Measurements from ENCODE around the gene SCNN1B. TPM values are rescaled to one million over a fixed set of nuclear protein-coding genes. Genes with fewer than 3 reads are reported as not detected.

The SCNN1B gene
- total and polyA plus RNA-seq, 10 donors: 0.80 to 6.3 (median 2.9) TPM

- Histone ChIP-seq H3K4me3 (no peak overlapping the region), H3K27ac (peak overlapping the region in 6 of 8 donors; percentile 41 to 77 (median 60)), H3K36me3 (peaks cover 0 to 81% (median 26%) of the 10 kb centered on the region in 6 donors), H3K4me1 (no peaks in the 10 kb centered on the region), H3K9me3 (no peaks in the 10 kb centered on the region), H3K27me3 (replicated peaks in 1 of 7) (no peaks in the 10 kb centered on the region)
- TF ChIP-seq POLR2AphosphoS5 (IDR thresholded peaks at IDR 0.05): peak in 1 of 3 donors; percentile 53
- no peak for TF ChIP-seq CTCF (IDR thresholded peaks at IDR 0.05 in 8 of 11, conservative IDR thresholded peaks at IDR 0.05 in 3 of 11)
- no peak for TF ChIP-seq POLR2A (IDR thresholded peaks at IDR 0.05)
- WGBS, 5 donors: 55 to 80% (median 68%) methylated on average over 11 of the region's 11 CpGs
- intact Hi-C loops (cut with DNase I; ENCODE audit: low total_unique reads): no loop called here
- no peak for DNase-seq
Observed at GRCh38 chr16:23423496-23424049, 121.5 kb downstream of the SCNN1B start.

GRCh38 chr16:23424292-23424958 is 122.3 kb downstream of the SCNN1B start:
- H3K4me1 ChIP-seq: no peaks in the 10 kb centered on the region
- H3K27ac ChIP-seq: peak overlapping the region in 3 of 8 donors; percentile 58 to 77 (median 66)
- no peak for DNase-seq
- no peak for TF ChIP-seq CTCF (IDR thresholded peaks at IDR 0.05 in 8 of 11, conservative IDR thresholded peaks at IDR 0.05 in 3 of 11)
- no peak for TF ChIP-seq POLR2A (IDR thresholded peaks at IDR 0.05)
- intact Hi-C loops (cut with DNase I; ENCODE audit: low total_unique reads): no loop called here
- 89 to 97% (median 94%) methylated on average over 14 of the region's 14 CpGs for WGBS, 5 donors
- no peaks in the 10 kb centered on the region for H3K27me3 ChIP-seq (replicated peaks in 1 of 7)
- H3K4me3 ChIP-seq: no peak overlapping the region
- H3K9me3 ChIP-seq: no peaks in the 10 kb centered on the region
- H3K36me3 ChIP-seq: peaks cover 0 to 81% (median 26%) of the 10 kb centered on the region in 6 donors

GRCh38 chr16:23428351-23428750 is 126.2 kb downstream of the SCNN1B start:
- no peak overlapping the region for H3K27ac ChIP-seq
- no peaks in the 10 kb centered on the region for H3K9me3 ChIP-seq
- no peaks in the 10 kb centered on the region for H3K27me3 ChIP-seq (replicated peaks in 1 of 7)
- peaks cover 0 to 97% (median 60%) of the 10 kb centered on the region in 6 donors for H3K36me3 ChIP-seq
- TF ChIP-seq POLR2AphosphoS5 (IDR thresholded peaks at IDR 0.05) (no peak), POLR2A (IDR thresholded peaks at IDR 0.05) (no peak), CTCF (IDR thresholded peaks at IDR 0.05 in 8 of 11, conservative IDR thresholded peaks at IDR 0.05 in 3 of 11) (no peak)
- intact Hi-C loops (cut with DNase I; ENCODE audit: low total_unique reads): no loop called here
- no peaks in the 10 kb centered on the region for H3K4me1 ChIP-seq
- no peak overlapping the region for H3K4me3 ChIP-seq
- 75 to 87% (median 82%) methylated on average over 2 of the region's 2 CpGs for WGBS, 5 donors
- DNase-seq: no peak

Other genes with a start within 250 kb of the SCNN1B start
- gene USP31, start 152.8 kb upstream of the SCNN1B start, total RNA-seq: 1 to 10 TPM; 5.0 to 9.0 (median 6.5) TPM
- 1 to 10 TPM in 1 of 3 donors, under 1 TPM in 2; 0.52 to 1.2 (median 0.65) TPM for gene USP31, start 152.8 kb upstream of the SCNN1B start, polyA plus RNA-seq
- not detected for gene SCNN1G, start 119.6 kb upstream of the SCNN1B start, total RNA-seq
- gene SCNN1G, start 119.6 kb upstream of the SCNN1B start, polyA plus RNA-seq: under 1 TPM in 2 of 3 donors, not detected in 1; 0.03 TPM
- 10 to 100 TPM; 15.9 to 25.5 (median 19.9) TPM for gene COG7, start 150.9 kb downstream of the SCNN1B start, total RNA-seq
- 10 to 100 TPM in 2 of 3 donors, 1 to 10 TPM in 1; 9.6 to 17.5 (median 17.0) TPM for gene COG7, start 150.9 kb downstream of the SCNN1B start, polyA plus RNA-seq
- gene GGA2, start 208.2 kb downstream of the SCNN1B start, total RNA-seq: 100 to 1,000 TPM; 131 to 179 (median 152) TPM
- gene GGA2, start 208.2 kb downstream of the SCNN1B start, polyA plus RNA-seq: 10 to 100 TPM; 49.4 to 57.2 (median 56.6) TPM

All from spleen (tissue), 11 donors.